SK-MEL-5 (cell line): Measurements from ENCODE around the gene AFAP1L2. TPM values are rescaled to one million over a fixed set of nuclear protein-coding genes. Genes with fewer than 3 reads are reported as not detected.

Experiments used
- DNase-seq: peaks from one replicate; pipeline ENCODE4 v3.0.0-alpha.2; 2016; ENCODE audit warnings: low read depth, low spot score
- in situ Hi-C: cut with HindIII; loops from 2 replicates; pipeline ENCODE4 v1.10.0; 2016; ENCODE audit warnings: low sequenced_read_pairs, high pct_unique_total_duplicates, low pct_unique_long_range_greater_than_20kb
- polyA plus RNA-seq, 2 experiments: library from polyadenylated mRNA; depleted of rRNA; stranded (reverse); fragments of >200 nt; gene quantifications; 2 replicates each; pipeline ENCODE4 v1.2.3, GENCODE V29; 2015
- total RNA-seq: library from RNA; depleted of rRNA; stranded (reverse); fragments of >200 nt; shearing (Covaris generic); gene quantifications from 2 replicates; pipeline ENCODE4 v1.2.3, GENCODE V29; 2014; rRNA removed

Gene AFAP1L2
- total RNA-seq, result 0.37 and 1.0 TPM in 2 replicates
- 0.65 and 1.1 TPM in 2 replicates for polyA plus RNA-seq (2015; cell fraction: cytosol; rRNA removed)
- polyA plus RNA-seq (2015; cell fraction: nucleus; rRNA removed), result 1.3 and 3.1 TPM in 2 replicates

- no peak for DNase-seq
- in situ Hi-C loops, result no loop called here
These were observed at the start of gene AFAP1L2 for GRCh38 chr10:114404171-114405010. Gene AFAP1L2, minus strand, starts transcription at chr10:114404502. Its CDS starts 47 bp downstream, at chr10:114404455.

- in situ Hi-C loops, result no loop called here
- DNase-seq, result no peak
These were observed 49.3 kb upstream of the AFAP1L2 start for GRCh38 chr10:114453576-114453975.

GRCh38 chr10:114448897-114449296 lies 44.6 kb upstream of the AFAP1L2 start:
- DNase-seq, result no peak
- in situ Hi-C loops, result no loop called here

GRCh38 chr10:114445332-114445731 lies 41.0 kb upstream of the AFAP1L2 start:
- in situ Hi-C loops, result no loop called here
- DNase-seq, result no peak

GRCh38 chr10:114444819-114445218 lies 40.5 kb upstream of the AFAP1L2 start:
- no peak for DNase-seq

GRCh38 chr10:114442091-114442630 lies 37.9 kb upstream of the AFAP1L2 start:
- no peak for DNase-seq
- in situ Hi-C loops, result no loop called here

More at GRCh38 chr10:114444819-114445218, 40.5 kb upstream of the AFAP1L2 start:
- in situ Hi-C loops, result no loop called here

GRCh38 chr10:114441107-114441506 lies 36.8 kb upstream of the AFAP1L2 start:
- in situ Hi-C loops, result no loop called here
- no peak for DNase-seq

- DNase-seq, result peak; percentile 53
- in situ Hi-C loops, result no loop called here
These were observed 33.4 kb upstream of the AFAP1L2 start for GRCh38 chr10:114437473-114438292.

- DNase-seq, result no peak
- in situ Hi-C loops, result no loop called here
These were observed 32.6 kb upstream of the AFAP1L2 start for GRCh38 chr10:114436941-114437340.

GRCh38 chr10:114432566-114433093 lies 28.3 kb upstream of the AFAP1L2 start:
- in situ Hi-C loops, result no loop called here
- DNase-seq, result no peak

- in situ Hi-C loops, result no loop called here
These were observed 27.3 kb upstream of the AFAP1L2 start for GRCh38 chr10:114431414-114432135.

GRCh38 chr10:114430688-114431413 lies 26.5 kb upstream of the AFAP1L2 start:
- in situ Hi-C loops, result no loop called here
- no peak for DNase-seq

More at GRCh38 chr10:114431414-114432135, 27.3 kb upstream of the AFAP1L2 start:
- DNase-seq, result no peak

GRCh38 chr10:114429581-114430335 lies 25.5 kb upstream of the AFAP1L2 start:
- in situ Hi-C loops, result no loop called here
- no peak for DNase-seq

- no peak for DNase-seq
- in situ Hi-C loops, result no loop called here
These were observed 23.0 kb upstream of the AFAP1L2 start for GRCh38 chr10:114427124-114427852.

- in situ Hi-C loops, result no loop called here
- DNase-seq, result no peak
These were observed 22.2 kb upstream of the AFAP1L2 start for GRCh38 chr10:114426476-114426875.
